Sigmoid colon (tissue), 7 donors: Measurements from ENCODE around the gene PDE4D. TPM values are rescaled to one million over a fixed set of nuclear protein-coding genes. Genes with fewer than 3 reads are reported as not detected.

Experiments
- DNase-seq: peaks from one replicate; pipeline ENCODE4 v3.0.0-alpha.2; 2019
- H3K27ac ChIP-seq, 4 donors: fragments of 200-600 bp; sonication (generic); one replicate each; pipeline ENCODE4 v1.5.1; 2016 to 2019; ENCODE audit warnings: mild to moderate bottlenecking in 1 of 4
- H3K27me3 ChIP-seq, 3 donors: fragments of 200-600 bp; sonication (generic); one replicate each; pipeline ENCODE4 v1.5.1; 2019; ENCODE audit warnings: mild to moderate bottlenecking in 1 of 3
- H3K36me3 ChIP-seq, 4 donors: fragments of 200-600 bp; sonication (generic); one replicate each; pipeline ENCODE4 v1.5.1; 2016 to 2019
- H3K4me1 ChIP-seq, 4 donors: fragments of 200-600 bp; sonication (generic); one replicate each; pipeline ENCODE4 v1.5.1; 2017 to 2019
- H3K4me3 ChIP-seq, 4 donors: fragments of 200-600 bp; sonication (generic); one replicate each; pipeline ENCODE4 v1.5.1; 2017 to 2019; ENCODE audit warnings: mild to moderate bottlenecking in 2 of 4, moderate library complexity in 1 of 4
- H3K9me3 ChIP-seq, 4 donors: fragments of 200-600 bp in 3 of 4; sonication (generic) in 3 of 4; one replicate each; pipeline versions ENCODE4 v1.5.1 to v1.6.1; 2013 to 2019
- CTCF ChIP-seq, 4 experiments: fragments of 450-650 bp in 3 of 4; fragments of 200-600 bp in 1 of 4; IDR thresholded peaks; one replicate each; pipeline ENCODE4 v1.5.1; 2016 to 2019; ENCODE audit warnings: antibody characterized with exemption in 4 of 4, mild to moderate bottlenecking in 3 of 4, moderate library complexity in 2 of 4
- EP300 ChIP-seq, 4 donors: sonication (generic); formaldehyde crosslinking; IDR thresholded peaks; one replicate each; pipeline ENCODE4 v1.6.1; 2017; ENCODE audit warnings: antibody characterized with exemption in 4 of 4
- POLR2A ChIP-seq, 2 donors: fragments of 450-650 bp; IDR thresholded peaks; one replicate each; pipeline ENCODE4 v1.6.1; 2016; ENCODE audit warnings: antibody characterized with exemption in 2 of 2, mild to moderate bottlenecking in 2 of 2, moderate library complexity in 2 of 2
- POLR2AphosphoS5 ChIP-seq, 4 donors: sonication (generic); formaldehyde crosslinking; IDR thresholded peaks; one replicate each; pipeline ENCODE4 v1.6.1; 2017; ENCODE audit warnings: antibody characterized with exemption in 4 of 4
- WGBS, 2 donors: extraction: QIAGEN DNeasy Blood & Tissue Kit; methylation state at CpG; one replicate each; pipeline ENCODE4 v1.1.7; 2013; 5-methylcytosine and 5-hydroxymethylcytosine counted together
- intact Hi-C: fragments of 100-400 bp; cut with DNase I; formaldehyde crosslinking; loops from one replicate; pipeline ENCODE4 v1.15.1; 2023
- polyA plus RNA-seq, 3 donors: library from polyadenylated mRNA; stranded (reverse); fragments of 200-250 nt; gene quantifications; one replicate each; pipeline ENCODE4 v1.2.3, GENCODE V29; 2013
- total RNA-seq, 4 donors: library from RNA; depleted of rRNA; stranded (reverse); fragments of >200 nt; gene quantifications; one replicate each; pipeline ENCODE4 v1.1.0, GENCODE V29; 2016
- donor health status: healthy with polysubstance abuse.
- donor health status: Bipolar disorder and iron deficiency.
- donor health status: healthy.

The PDE4D gene
- total and polyA plus RNA-seq, 7 donors = 6.0 to 289 (median 169) TPM

- H3K4me1 ChIP-seq = peaks cover 0 to 71% (median 62%) of the 10 kb centered on the region in 4 donors
- intact Hi-C loops = no loop called here
- peak overlapping the region in 3 of 4 donors; percentile 25 to 74 (median 63) for H3K27ac ChIP-seq
- H3K9me3 ChIP-seq = no peaks in the 10 kb centered on the region
- no peaks in the 10 kb centered on the region for H3K36me3 ChIP-seq
- DNase-seq = no peak
- TF ChIP-seq POLR2AphosphoS5 (IDR thresholded peaks at IDR 0.05) = no peak
- TF ChIP-seq POLR2A (IDR thresholded peaks at IDR 0.05) = no peak
- no peak for TF ChIP-seq EP300 (IDR thresholded peaks at IDR 0.05)
- TF ChIP-seq CTCF (IDR thresholded peaks at IDR 0.05) = no peak
- H3K4me3 ChIP-seq = no peak overlapping the region
- H3K27me3 ChIP-seq = no peaks in the 10 kb centered on the region
These were observed 795.8 kb downstream of the PDE4D start for GRCh38 chr5:59097712-59098111.

- Histone ChIP-seq H3K4me1 (peaks cover 0 to 72% (median 64%) of the 10 kb centered on the region in 4 donors), H3K27me3 (no peaks in the 10 kb centered on the region), H3K9me3 (no peaks in the 10 kb centered on the region), H3K4me3 (no peak overlapping the region), H3K36me3 (no peaks in the 10 kb centered on the region), H3K27ac (peak overlapping the region in 3 of 4 donors; percentile 25 to 74 (median 63))
- intact Hi-C loops = no loop called here
- TF ChIP-seq POLR2AphosphoS5 (IDR thresholded peaks at IDR 0.05) (no peak), CTCF (IDR thresholded peaks at IDR 0.05) (no peak), EP300 (IDR thresholded peaks at IDR 0.05) (no peak), POLR2A (IDR thresholded peaks at IDR 0.05) (no peak)
- no peak for DNase-seq
- 43 to 62% methylated on average over 3 of the region's 3 CpGs for WGBS, 2 donors
These were observed 796.4 kb downstream of the PDE4D start for GRCh38 chr5:59097116-59097515.

GRCh38 chr5:59095480-59095879, 798.0 kb downstream of the PDE4D start:
- Histone ChIP-seq H3K27ac (peak overlapping the region; percentile 61 to 74 (median 66)), H3K4me3 (peak overlapping the region in 2 of 4 donors; percentile 4 to 12), H3K36me3 (no peaks in the 10 kb centered on the region), H3K9me3 (no peaks in the 10 kb centered on the region), H3K4me1 (peaks cover 0 to 83% (median 66%) of the 10 kb centered on the region in 4 donors), H3K27me3 (no peaks in the 10 kb centered on the region)
- no peak for DNase-seq
- WGBS, 2 donors = 11 to 45% methylated on average over 1 of the region's 1 CpG
- intact Hi-C loops = no loop called here
- TF ChIP-seq POLR2A (IDR thresholded peaks at IDR 0.05) (no peak), POLR2AphosphoS5 (IDR thresholded peaks at IDR 0.05) (peak in 2 of 4 donors; percentile 3 to 35), EP300 (IDR thresholded peaks at IDR 0.05) (no peak), CTCF (IDR thresholded peaks at IDR 0.05) (no peak)

GRCh38 chr5:59094864-59095263, 798.7 kb downstream of the PDE4D start:
- no peaks in the 10 kb centered on the region for H3K36me3 ChIP-seq
- H3K27ac ChIP-seq = peak overlapping the region in 3 of 4 donors; percentile 61 to 74 (median 63)
- no peak for DNase-seq
- WGBS, 2 donors = 62 to 88% methylated on average over 2 of the region's 2 CpGs
- intact Hi-C loops = loop anchor here (5.0 kb wide), 1 partner anchor 32 kb away; no protein-coding TSS in a partner anchor
- peaks cover 0 to 83% (median 63%) of the 10 kb centered on the region in 4 donors for H3K4me1 ChIP-seq
- H3K27me3 ChIP-seq = no peaks in the 10 kb centered on the region
- TF ChIP-seq POLR2A (IDR thresholded peaks at IDR 0.05) (no peak), CTCF (IDR thresholded peaks at IDR 0.05) (no peak), EP300 (IDR thresholded peaks at IDR 0.05) (no peak), POLR2AphosphoS5 (IDR thresholded peaks at IDR 0.05) (no peak)
- H3K4me3 ChIP-seq = no peak overlapping the region
- H3K9me3 ChIP-seq = no peaks in the 10 kb centered on the region

GRCh38 chr5:59093329-59093728, 800.2 kb downstream of the PDE4D start:
- H3K27ac ChIP-seq = peak overlapping the region in 3 of 4 donors; percentile 60 to 74 (median 69)
- intact Hi-C loops = loop anchor here (5.0 kb wide), 1 partner anchor 34 kb away; no protein-coding TSS in a partner anchor
- H3K4me1 ChIP-seq = peaks cover 0 to 86% (median 59%) of the 10 kb centered on the region in 4 donors
- peak overlapping the region in 3 of 4 donors; percentile 14 to 21 (median 18) for H3K4me3 ChIP-seq
- TF ChIP-seq EP300 (IDR thresholded peaks at IDR 0.05) = no peak
- TF ChIP-seq POLR2A (IDR thresholded peaks at IDR 0.05) = no peak
- TF ChIP-seq CTCF (IDR thresholded peaks at IDR 0.05) = no peak
- no peak for TF ChIP-seq POLR2AphosphoS5 (IDR thresholded peaks at IDR 0.05)
- WGBS, 2 donors = 92 to 94% methylated on average over 6 of the region's 6 CpGs
- DNase-seq = no peak
- H3K9me3 ChIP-seq = no peaks in the 10 kb centered on the region
- no peaks in the 10 kb centered on the region for H3K36me3 ChIP-seq
- no peaks in the 10 kb centered on the region for H3K27me3 ChIP-seq
